ENCODE results near the gene CENPVL2. TPM values are rescaled to one million over a fixed set of nuclear protein-coding genes. Genes with fewer than 3 reads are reported as not detected.

The CENPVL2 gene
- total RNA-seq, 1 experiment from 2014 or later: 2.8 TPM

- Mint-ChIP-seq H3K4me3 (no peak overlapping the region), H3K4me1 (no peaks in the 10 kb centered on the region), H3K36me3 (ENCODE audit: insufficient read depth in 1 of 3, low read depth in 3 of 3) (peaks cover 2 to 13% (median 8%) of the 10 kb centered on the region in 3 experiments), H3K27me3 (ENCODE audit: low read depth) (peaks cover 2% of the 10 kb centered on the region; the same call in 1 of the 2 replicates), H3K9me3 (peaks cover 61 to 67% of the 10 kb centered on the region in 2 experiments), H3K27ac (no peak overlapping the region)
- Histone ChIP-seq H2BK15ac (ENCODE audit: low read depth, low read length) (no peak overlapping the region), H3K9me3 (ENCODE audit: control insufficient read depth, low read depth, low read length) (no peaks in the 10 kb centered on the region), H3K56ac (ENCODE audit: insufficient read length, low read depth, low read length) (no peak overlapping the region), H2AK5ac (ENCODE audit: insufficient read length, low read length) (no peak overlapping the region), H3T11ph (ENCODE audit: low read length) (no peak overlapping the region), H3K4ac (ENCODE audit: low read depth, low read length) (no peak overlapping the region), H3K27ac (ENCODE audit: insufficient read length, low read depth, low read length) (no peak overlapping the region), H3K14ac (ENCODE audit: insufficient read depth, low read length) (no peak overlapping the region), H2BK5ac (ENCODE audit: insufficient read length, low read length) (no peak overlapping the region), H3K79me2 (ENCODE audit: insufficient read depth, low read length) (no peaks in the 10 kb centered on the region), H3K4me2 (ENCODE audit: insufficient read depth, insufficient read length, low read length) (no peak overlapping the region), H2BK20ac (ENCODE audit: low read depth, low read length, poor library complexity, severe bottlenecking) (no peak overlapping the region), H3K4me1 (ENCODE audit: insufficient read depth, low read length) (no peaks in the 10 kb centered on the region), H3K23ac (ENCODE audit: insufficient read length, low read depth, low read length) (no peak overlapping the region), H3K79me1 (ENCODE audit: insufficient read depth, low read depth, low read length, poor library complexity, severe bottlenecking) (no peaks in the 10 kb centered on the region), H4K20me1 (ENCODE audit: control insufficient read depth, insufficient read depth, insufficient read length) (no peaks in the 10 kb centered on the region), H2BK120ac (ENCODE audit: low read depth, low read length, poor library complexity, severe bottlenecking) (no peak overlapping the region), H3K27me3 (ENCODE audit: insufficient read depth, low read length) (no peaks in the 10 kb centered on the region), H4K5ac (ENCODE audit: insufficient read length, low read depth, low read length) (no peak overlapping the region), H3K18ac (ENCODE audit: insufficient read length, low read depth, low read length) (no peak overlapping the region), H2AFZ (ENCODE audit: low read length) (no peak overlapping the region), H3K23me2 (ENCODE audit: insufficient read length, low read depth, low read length, poor library complexity, severe bottlenecking) (no peaks in the 10 kb centered on the region), H2BK12ac (ENCODE audit: insufficient read length, low read depth, low read length) (no peak overlapping the region), H4K8ac (replicated peaks; ENCODE audit: insufficient read length, low read depth, low read length) (no peak overlapping the region), H4K91ac (ENCODE audit: insufficient read length, low read depth, low read length) (no peak overlapping the region), H3K9ac (ENCODE audit: extremely low read depth, insufficient read length, low read length) (no peak overlapping the region)
- no CpG with 5 or more reads among the region's 2 CpGs for WGBS (ENCODE audit: extremely low coverage, insufficient read length, low lambda C conversion rate)
- TF ChIP-seq CTCF (conservative IDR thresholded peaks at IDR 0.05): no peak
- DNase-seq: no peak
Observed at GRCh38 chrX:51643377-51643776, 39.3 kb downstream of the CENPVL2 start.

Data from H9 (cell line).